Thymus (tissue), 14 donors: ENCODE measurements around the gene YBX1. TPM values are rescaled to one million over a fixed set of nuclear protein-coding genes. Genes with fewer than 3 reads are reported as not detected.
A peak's percentile ranks its signal among the peaks of the same experiment; 100 is the strongest.

Experiments used
- DNase-seq, 9 donors: peaks; one replicate each; pipeline ENCODE4 v3.0.0-alpha.2; 2013; ENCODE audit warnings: low spot score in 9 of 9, low read depth in 6 of 9, missing footprints in 1 of 9
- H3K27ac ChIP-seq, 2 donors: one replicate each; pipeline ENCODE4 v1.5.1; 2013; ENCODE audit warnings: control low read depth in 1 of 2, low read depth in 1 of 2, low read length in 1 of 2, mild to moderate bottlenecking in 1 of 2, moderate library complexity in 1 of 2
- H3K27me3 ChIP-seq, 2 donors: one replicate each; pipeline ENCODE4 v1.5.1; 2013; ENCODE audit warnings: low read length in 1 of 2; ENCODE audit not compliant: control insufficient read depth in 2 of 2, insufficient read depth in 1 of 2
- H3K36me3 ChIP-seq, 2 donors: one replicate each; pipeline ENCODE4 v1.5.1; 2013; ENCODE audit warnings: low read length in 1 of 2, mild to moderate bottlenecking in 1 of 2, moderate library complexity in 1 of 2; ENCODE audit not compliant: control insufficient read depth in 2 of 2, insufficient read depth in 2 of 2
- H3K4me1 ChIP-seq, 2 donors: one replicate each; pipeline ENCODE4 v1.5.1; 2013; ENCODE audit warnings: low read length in 2 of 2; ENCODE audit not compliant: control insufficient read depth in 2 of 2, insufficient read depth in 2 of 2
- H3K4me3 ChIP-seq, 2 donors: one replicate each; pipeline ENCODE4 v1.5.1; 2013; ENCODE audit warnings: low read length in 2 of 2, control low read depth in 1 of 2, mild to moderate bottlenecking in 1 of 2
- H3K9me3 ChIP-seq, 2 donors: one replicate each; pipeline ENCODE4 v1.5.1; 2013; ENCODE audit warnings: low read length in 1 of 2, mild to moderate bottlenecking in 1 of 2; ENCODE audit not compliant: control insufficient read depth in 2 of 2, insufficient read depth in 1 of 2
- WGBS: extraction: QIAGEN DNeasy Blood & Tissue Kit; methylation state at CpG from one replicate; pipeline ENCODE4 v1.1.7; 2013; 5-methylcytosine and 5-hydroxymethylcytosine counted together
- long read RNA-seq, 10 donors: transcript quantifications; one replicate each; lab custom pipeline, GENCODE V29; 2026
- polyA plus RNA-seq: library from polyadenylated mRNA; stranded (reverse); fragments of 200-250 nt; gene quantifications from one replicate; pipeline ENCODE4 v1.2.3, GENCODE V29; 2013
- total RNA-seq: library from RNA; stranded (reverse); fragments of 120-200 nt; gene quantifications from one replicate; pipeline ENCODE4 v1.2.4, GENCODE V29; 2013
- donor health status: healthy.

Gene YBX1
- total RNA-seq (564 TPM), polyA plus RNA-seq (497 TPM)
- long read RNA-seq, donor 1, transcript YBX1-201 (8 exons, 1,514 nt) = major isoform, 35 of 159 reads
- long read RNA-seq, donor 1, partial matches to known transcripts = 124 of 159 reads
- long read RNA-seq, donor 1, other reads (novel, unspliced or antisense) = 0 of 159 reads
- long read RNA-seq, donor 2, transcript YBX1-201 (8 exons, 1,514 nt) = major isoform, 692 of 2,196 reads
- long read RNA-seq, donor 2, partial matches to known transcripts = 1,483 of 2,196 reads
- long read RNA-seq, donor 2, other reads (novel, unspliced or antisense) = 18 of 2,196 reads
- long read RNA-seq, donor 3, transcript YBX1-201 (8 exons, 1,514 nt) = major isoform, 182 of 1,609 reads
- long read RNA-seq, donor 3, partial matches to known transcripts = 1,421 of 1,609 reads
- long read RNA-seq, donor 3, other reads (novel, unspliced or antisense) = 6 of 1,609 reads
- long read RNA-seq, donor 4, transcript YBX1-201 (8 exons, 1,514 nt) = major isoform, 77 of 992 reads
- long read RNA-seq, donor 4, partial matches to known transcripts = 915 of 992 reads
- long read RNA-seq, donor 4, other reads (novel, unspliced or antisense) = 0 of 992 reads
- long read RNA-seq, donor 5, transcript YBX1-201 (8 exons, 1,514 nt) = major isoform, 177 of 2,016 reads
- long read RNA-seq, donor 5, partial matches to known transcripts = 1,839 of 2,016 reads
- long read RNA-seq, donor 5, other reads (novel, unspliced or antisense) = 0 of 2,016 reads
- long read RNA-seq, donor 6, transcript YBX1-201 (8 exons, 1,514 nt) = major isoform, 336 of 897 reads
- long read RNA-seq, donor 6, partial matches to known transcripts = 561 of 897 reads
- long read RNA-seq, donor 6, other reads (novel, unspliced or antisense) = 0 of 897 reads
- long read RNA-seq, donor 7, transcript YBX1-201 (8 exons, 1,514 nt) = major isoform, 267 of 1,214 reads
- long read RNA-seq, donor 7, partial matches to known transcripts = 947 of 1,214 reads
- long read RNA-seq, donor 7, other reads (novel, unspliced or antisense) = 0 of 1,214 reads
- long read RNA-seq, donor 8, transcript YBX1-201 (8 exons, 1,514 nt) = major isoform, 80 of 370 reads
- long read RNA-seq, donor 8, partial matches to known transcripts = 290 of 370 reads
- long read RNA-seq, donor 8, other reads (novel, unspliced or antisense) = 0 of 370 reads
- long read RNA-seq, donor 9, transcript YBX1-201 (8 exons, 1,514 nt) = major isoform, 122 of 880 reads
- long read RNA-seq, donor 9, partial matches to known transcripts = 758 of 880 reads
- long read RNA-seq, donor 9, other reads (novel, unspliced or antisense) = 0 of 880 reads
- long read RNA-seq, donor 10, transcript YBX1-201 (8 exons, 1,514 nt) = major isoform, 93 of 1,066 reads
- long read RNA-seq, donor 10, partial matches to known transcripts = 972 of 1,066 reads
- long read RNA-seq, donor 10, other reads (novel, unspliced or antisense) = 0 of 1,066 reads

- Histone ChIP-seq H3K27ac (peak within 1 kb of the TSS; percentile 89 to 95), H3K36me3 (peaks cover 0 to 17% of the 10 kb centered on the region in 2 donors), H3K9me3 (no peaks in the 10 kb centered on the region), H3K27me3 (no peaks in the 10 kb centered on the region), H3K4me3 (peak within 1 kb of the TSS; percentile 78 to 86), H3K4me1 (peaks cover 13 to 19% of the 10 kb centered on the region in 2 donors)
- peak; percentile 94 to 99 (median 97) for DNase-seq
- under 1% methylated on average over 54 of the region's 54 CpGs for WGBS
These were observed at the start of gene YBX1 for GRCh38 chr1:42681741-42682483. TSS of gene YBX1 (plus strand) at chr1:42682418. CDS start at chr1:42682566, 148 bp downstream.

DNA sequence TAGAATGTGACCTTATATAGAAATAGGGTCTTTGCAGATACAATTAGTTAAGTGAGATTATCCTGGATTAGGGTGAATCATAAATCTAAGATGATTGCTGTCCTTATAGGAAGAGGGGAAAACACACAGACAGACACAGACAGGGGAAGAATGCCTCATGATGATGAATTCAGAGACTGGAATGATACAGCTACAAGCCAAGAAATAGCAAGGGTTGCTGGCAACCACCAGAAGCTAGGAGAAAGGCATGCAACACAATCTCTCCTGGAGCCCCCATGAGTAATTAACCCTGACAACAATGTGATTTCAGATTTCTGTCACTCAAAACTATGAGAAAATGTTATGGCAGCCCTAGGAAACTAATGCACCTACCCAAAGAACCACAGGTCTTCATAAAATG lies 43.1 kb upstream of the YBX1 start:
- Histone ChIP-seq H3K36me3 (no peaks in the 10 kb centered on the region), H3K27me3 (no peaks in the 10 kb centered on the region), H3K27ac (no peak overlapping the region), H3K4me1 (no peaks in the 10 kb centered on the region), H3K9me3 (no peaks in the 10 kb centered on the region), H3K4me3 (no peak overlapping the region)
- no peak for DNase-seq

DNA sequence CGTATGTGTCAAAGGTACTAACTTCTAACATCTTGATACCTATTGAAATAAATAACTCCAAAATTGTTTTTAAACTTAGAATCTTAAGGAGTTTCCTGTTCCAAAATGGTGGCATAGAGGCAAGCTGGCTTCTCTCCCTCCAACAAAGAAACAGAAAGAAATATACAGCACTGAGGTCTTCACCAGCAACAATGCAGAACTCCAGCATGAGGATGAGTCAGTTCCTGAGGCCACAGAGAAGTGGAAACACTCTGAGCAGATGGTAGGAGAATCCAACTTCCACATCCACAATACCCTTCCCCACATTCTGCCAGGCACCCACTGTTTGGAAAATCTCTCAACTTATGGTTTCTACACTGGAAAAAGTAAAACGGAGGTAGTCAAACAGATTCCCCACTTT lies 36.2 kb upstream of the YBX1 start:
- WGBS = 97% methylated on average over 2 of the region's 2 CpGs
- H3K36me3 ChIP-seq = no peaks in the 10 kb centered on the region
- H3K27me3 ChIP-seq = no peaks in the 10 kb centered on the region
- no peak overlapping the region for H3K27ac ChIP-seq
- no peaks in the 10 kb centered on the region for H3K9me3 ChIP-seq
- no peak for DNase-seq
- H3K4me3 ChIP-seq = no peak overlapping the region
- H3K4me1 ChIP-seq = no peaks in the 10 kb centered on the region

DNA sequence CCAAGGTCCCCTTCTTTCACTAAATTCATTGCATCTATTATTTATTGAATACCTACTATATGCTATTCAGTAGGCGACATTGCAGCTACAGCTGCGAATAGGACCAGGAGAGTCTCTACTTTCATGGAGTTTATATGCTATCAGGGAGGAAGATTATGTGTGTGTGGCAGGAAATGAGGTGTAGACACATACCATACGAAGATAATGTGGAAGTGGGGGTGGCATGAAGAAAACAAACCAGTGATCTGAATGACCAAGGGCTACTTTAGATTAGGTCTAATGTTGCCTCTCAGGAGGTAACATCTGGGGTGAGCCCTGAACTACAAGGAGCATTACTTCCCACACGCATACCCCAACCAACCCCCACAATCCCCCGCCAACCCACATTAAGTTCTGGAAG lies 25.0 kb upstream of the YBX1 start:
- WGBS = 86% methylated on average over 5 of the region's 5 CpGs
- H3K27ac ChIP-seq = peak overlapping the region; percentile 55 to 92
- peaks cover 11 to 17% of the 10 kb centered on the region in 2 donors for H3K4me1 ChIP-seq
- peak in 1 of 9 donors; percentile 4 for DNase-seq
- H3K9me3 ChIP-seq = no peaks in the 10 kb centered on the region
- H3K36me3 ChIP-seq = peaks cover 6 to 21% of the 10 kb centered on the region in 2 donors
- no peaks in the 10 kb centered on the region for H3K27me3 ChIP-seq
- H3K4me3 ChIP-seq = no peak overlapping the region

DNA sequence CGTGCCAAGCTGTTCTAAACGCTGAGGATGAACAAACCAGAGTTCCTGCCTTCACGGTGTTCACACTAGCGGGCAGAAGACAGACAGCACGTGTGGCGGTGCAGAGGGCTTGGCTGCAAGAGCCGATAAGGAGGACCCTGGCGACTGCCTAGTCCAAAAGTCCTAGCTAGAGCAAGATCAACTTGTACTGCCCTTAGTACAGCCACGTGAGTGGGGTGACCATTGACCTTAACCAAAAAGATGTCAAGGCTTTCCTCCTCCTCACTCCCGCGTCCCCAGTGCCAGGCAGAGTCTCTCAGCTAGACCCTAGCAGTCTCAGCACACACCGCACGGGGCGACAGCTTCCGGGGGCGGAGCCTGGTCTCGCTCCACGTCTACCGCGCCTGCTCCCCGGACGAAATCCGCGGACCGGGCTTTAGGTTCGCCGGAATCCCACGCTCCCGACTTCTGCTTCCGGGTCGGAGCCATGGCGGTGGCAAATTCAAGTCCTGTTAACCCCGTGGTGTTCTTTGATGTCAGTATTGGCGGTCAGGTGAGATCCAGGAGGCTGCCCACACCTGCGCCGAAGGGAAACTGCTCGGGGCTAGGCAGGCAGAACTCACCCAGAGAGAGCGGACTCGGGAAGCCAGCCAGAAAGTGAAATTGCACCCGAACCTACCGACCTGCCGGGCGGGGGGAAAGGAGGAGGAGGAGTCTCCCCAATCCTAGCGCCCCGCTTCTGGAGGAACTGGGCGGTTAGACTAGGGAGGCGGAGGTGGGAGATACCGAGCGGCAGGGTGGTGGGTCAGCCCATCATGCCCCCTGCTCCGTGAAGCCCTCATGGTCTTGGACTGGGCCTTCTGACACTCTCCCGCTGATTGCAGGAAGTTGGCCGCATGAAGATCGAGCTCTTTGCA lies 24.0 kb upstream of the YBX1 start, which contains the start of gene PPIH:
TSS of gene PPIH (plus strand) at position 443 of the 896 bp plus-strand sequence. CDS start at position 467, 24 bp downstream.
- Histone ChIP-seq H3K27ac (peak within 1 kb of the TSS; percentile 83 to 92), H3K36me3 (peaks cover 7 to 23% of the 10 kb centered on the region in 2 donors), H3K4me1 (peaks cover 11 to 17% of the 10 kb centered on the region in 2 donors), H3K9me3 (no peaks in the 10 kb centered on the region), H3K4me3 (peak within 1 kb of the TSS; percentile 64 to 100), H3K27me3 (no peaks in the 10 kb centered on the region)
- DNase-seq = peak; percentile 83 to 97 (median 92)
- under 1% methylated on average over 53 of the region's 53 CpGs for WGBS

DNA sequence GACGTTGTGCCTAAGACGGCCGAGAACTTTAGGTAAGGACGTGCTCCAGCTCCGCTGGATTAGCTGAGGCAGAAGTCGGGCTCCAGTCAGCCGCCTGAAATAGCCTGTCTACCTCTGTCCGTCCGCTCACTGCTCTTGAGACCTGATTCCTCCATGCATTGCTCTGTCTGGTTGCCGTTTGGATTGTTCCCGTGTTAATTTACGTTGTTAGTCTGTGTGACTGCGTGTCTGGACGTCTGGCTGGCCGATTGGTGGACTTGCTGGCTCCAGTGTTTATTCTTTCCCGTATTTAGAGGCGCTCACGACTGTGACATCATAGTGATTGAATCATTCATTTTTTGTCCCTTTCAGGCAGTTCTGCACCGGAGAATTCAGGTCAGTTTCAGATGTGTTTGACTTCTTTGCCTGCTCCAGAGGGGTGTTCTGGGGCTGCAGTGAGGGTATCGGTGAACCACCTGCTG lies 23.3 kb upstream of the YBX1 start:
- WGBS = 15% methylated on average over 20 of the region's 20 CpGs
- peaks cover 11 to 17% of the 10 kb centered on the region in 2 donors for H3K4me1 ChIP-seq

DNA sequence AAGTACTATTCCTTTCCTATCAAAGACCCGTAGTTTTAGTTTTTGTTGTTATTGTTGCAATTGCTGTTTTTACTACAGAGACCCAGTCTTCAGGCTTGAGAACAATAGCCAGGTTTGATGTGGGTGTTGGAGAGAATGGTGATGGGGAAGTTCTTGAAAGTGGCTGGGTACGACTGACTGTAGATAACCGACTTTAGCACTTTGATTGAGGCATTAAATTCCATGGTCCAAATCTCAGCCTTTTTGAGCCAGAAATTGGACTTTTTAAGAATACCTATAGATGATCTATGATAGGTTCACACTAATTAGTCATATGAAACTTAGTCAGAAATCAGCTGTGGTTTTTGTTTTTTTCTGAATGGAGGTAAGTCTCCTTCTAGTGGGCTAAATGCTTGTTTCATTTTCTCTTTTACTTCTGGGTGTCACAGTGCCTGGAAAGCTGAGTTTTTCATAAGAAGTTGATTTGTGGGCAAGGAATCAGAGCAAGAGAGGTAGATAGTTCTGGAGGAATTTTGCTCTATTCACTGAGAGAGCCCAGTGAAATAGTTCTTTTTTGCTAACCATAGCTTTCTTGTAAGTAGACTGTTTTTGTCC lies 21.2 kb upstream of the YBX1 start:
- 87% methylated on average over 3 of the region's 3 CpGs for WGBS
- peaks cover 11 to 17% of the 10 kb centered on the region in 2 donors for H3K4me1 ChIP-seq

More for the DNA sequence above, 23.3 kb upstream of the YBX1 start:
- H3K4me3 ChIP-seq = peak overlapping the region; percentile 64 to 100
- H3K27ac ChIP-seq = peak overlapping the region in 1 of 2 donors; percentile 75
- H3K36me3 ChIP-seq = peaks cover 7 to 30% of the 10 kb centered on the region in 2 donors
- no peaks in the 10 kb centered on the region for H3K27me3 ChIP-seq
- no peaks in the 10 kb centered on the region for H3K9me3 ChIP-seq
- DNase-seq = no peak

More for the DNA sequence above, 21.2 kb upstream of the YBX1 start:
- Histone ChIP-seq H3K27me3 (no peaks in the 10 kb centered on the region), H3K4me3 (no peak overlapping the region), H3K9me3 (no peaks in the 10 kb centered on the region), H3K36me3 (peaks cover 26 to 50% of the 10 kb centered on the region in 2 donors), H3K27ac (no peak overlapping the region)
- no peak for DNase-seq
